Fibroblast of lung (primary cell): ENCODE results near the gene HHAT. TPM values are rescaled to one million over a fixed set of nuclear protein-coding genes. Genes with fewer than 3 reads are reported as not detected.

Experiments used
- DNase-seq, 2 donors: peaks; one replicate each; pipeline versions ENCODE4 v3.0.0 to v3.0.0-alpha.2; 2010; ENCODE audit warnings: low read depth in 2 of 2
- H2AFZ ChIP-seq: 2 replicates; pipeline ENCODE4 v1.5.1; 2012; ENCODE audit warnings: low read length, control low read depth, inconsistent platforms
- H3K27ac ChIP-seq: 2 replicates; pipeline ENCODE4 v1.5.1; 2011; ENCODE audit warnings: low read length, control low read depth; ENCODE audit not compliant: insufficient read depth
- H3K27me3 ChIP-seq: 2 replicates; pipeline ENCODE4 v1.5.1; 2011; ENCODE audit warnings: mild to moderate bottlenecking, low read length; ENCODE audit not compliant: control insufficient read depth, insufficient read depth
- H3K36me3 ChIP-seq: 2 replicates; pipeline ENCODE4 v1.5.1; 2011; ENCODE audit warnings: low read length; ENCODE audit not compliant: control insufficient read depth, insufficient read depth
- H3K4me1 ChIP-seq: 2 replicates; pipeline ENCODE4 v1.5.1; 2011; ENCODE audit warnings: low read length; ENCODE audit not compliant: control insufficient read depth, insufficient read depth; ENCODE audit errors: extremely low read depth
- H3K4me2 ChIP-seq: 2 replicates; pipeline ENCODE4 v1.5.1; 2011; ENCODE audit warnings: low read length, control low read depth; ENCODE audit not compliant: insufficient read depth; ENCODE audit errors: extremely low read depth
- H3K4me3 ChIP-seq, 4 experiments: fragments of 200-600 bp in 1 of 4; sonication (generic) in 1 of 4; replicated peaks in 1 of 4; 2 replicates each; pipeline ENCODE4 v1.5.1; 2011 to 2016; ENCODE audit warnings: low read length in 4 of 4, low read depth in 3 of 4, mild to moderate bottlenecking in 3 of 4, control low read depth in 2 of 4, inconsistent platforms in 1 of 4, mixed read lengths in 1 of 4; ENCODE audit not compliant: insufficient read depth in 1 of 4; ENCODE audit errors: control extremely low read depth in 1 of 4
- H3K79me2 ChIP-seq: 2 replicates; pipeline ENCODE4 v1.5.1; 2012; ENCODE audit warnings: mild to moderate bottlenecking, low read length, inconsistent platforms; ENCODE audit not compliant: control insufficient read depth, insufficient read depth
- H3K9ac ChIP-seq: 2 replicates; pipeline ENCODE4 v1.5.1; 2011; ENCODE audit warnings: mild to moderate bottlenecking, low read length, control low read depth; ENCODE audit not compliant: insufficient read depth
- H3K9me3 ChIP-seq: 2 replicates; pipeline ENCODE4 v1.5.1; 2012; ENCODE audit warnings: low read depth, low read length; ENCODE audit not compliant: control insufficient read depth, insufficient read depth
- H4K20me1 ChIP-seq: 2 replicates; pipeline ENCODE4 v1.5.1; 2011; ENCODE audit warnings: low read length; ENCODE audit not compliant: control insufficient read depth, insufficient read depth; ENCODE audit errors: extremely low read depth
- CTCF ChIP-seq, 2 donors: IDR thresholded peaks in 1 of 2; conservative IDR thresholded peaks in 1 of 2; 1 replicate in 1 of 2; 2 replicates in 1 of 2; pipeline ENCODE4 v1.5.1; 2011 to 2012; ENCODE audit warnings: low read length in 2 of 2, control low read depth in 1 of 2, inconsistent platforms in 1 of 2, low read depth in 1 of 2, mild to moderate bottlenecking in 1 of 2
- EZH2 ChIP-seq: IDR thresholded peaks from 2 replicates; pipeline ENCODE4 v1.5.1; 2012; ENCODE audit warnings: low read length, control low read depth, mild to moderate bottlenecking; ENCODE audit errors: missing control alignments
- polyA plus RNA-seq, 2 donors: library from polyadenylated mRNA; depleted of rRNA in 1 of 2; stranded (reverse) in 1 of 2; unstranded in 1 of 2; fragments of >200 nt; gene quantifications; 2 replicates each; pipeline ENCODE4 v1.2.1, GENCODE V29; 2011 to 2012; ENCODE audit warnings: missing spikeins in 1 of 2
- total RNA-seq: library from RNA; depleted of rRNA; stranded (reverse); fragments of >200 nt; gene quantifications from 2 replicates; pipeline ENCODE4 v1.2.1, GENCODE V29; 2014

HHAT gene
- total and polyA plus RNA-seq, 2 donors (not counting 1 experiment from before 2014, with no cell fraction given): 3.6 to 4.8 TPM

- Histone ChIP-seq H3K4me3 (peak overlapping the region; percentile 15 to 48 (median 36)), H3K4me2 (peak overlapping the region; percentile 83), H2AFZ (no peak overlapping the region), H3K9ac (peak overlapping the region; percentile 37), H4K20me1 (no peaks in the 10 kb centered on the region), H3K36me3 (no peaks in the 10 kb centered on the region), H3K79me2 (no peaks in the 10 kb centered on the region), H3K27me3 (no peaks in the 10 kb centered on the region), H3K9me3 (no peaks in the 10 kb centered on the region), H3K27ac (no peak overlapping the region), H3K4me1 (peaks cover 11% of the 10 kb centered on the region)
- TF ChIP-seq EZH2: no peak
- TF ChIP-seq CTCF (conservative IDR thresholded peaks at IDR 0.05 in 1 of 2, IDR thresholded peaks at IDR 0.05 in 1 of 2; ENCODE audit: low read depth in 1 of 2, low read length in 2 of 2): no peak
- peak in 1 of 2 donors; percentile 45 for DNase-seq
Observed at GRCh38 chr1:210292231-210292871, 36.4 kb upstream of the HHAT start.

GRCh38 chr1:210293171-210293607 is 35.5 kb upstream of the HHAT start:
- peak overlapping the region; percentile 83 for H3K4me2 ChIP-seq
- H2AFZ ChIP-seq: no peak overlapping the region
- H3K27me3 ChIP-seq: no peaks in the 10 kb centered on the region
- H3K27ac ChIP-seq: no peak overlapping the region
- H4K20me1 ChIP-seq: no peaks in the 10 kb centered on the region
- H3K4me3 ChIP-seq: peak overlapping the region in 2 of 4 experiments; percentile 46 to 48
- no peaks in the 10 kb centered on the region for H3K79me2 ChIP-seq
- peak; percentile 91 to 96 for DNase-seq
- TF ChIP-seq EZH2 (no peak), CTCF (conservative IDR thresholded peaks at IDR 0.05 in 1 of 2, IDR thresholded peaks at IDR 0.05 in 1 of 2; ENCODE audit: low read depth in 1 of 2, low read length in 2 of 2) (no peak)
- peaks cover 11% of the 10 kb centered on the region for H3K4me1 ChIP-seq
- H3K36me3 ChIP-seq: no peaks in the 10 kb centered on the region
- no peaks in the 10 kb centered on the region for H3K9me3 ChIP-seq
- no peak overlapping the region for H3K9ac ChIP-seq

GRCh38 chr1:210294999-210295745 is 33.5 kb upstream of the HHAT start:
- H3K27ac ChIP-seq: no peak overlapping the region

More at GRCh38 chr1:210294999-210295745, 33.5 kb upstream of the HHAT start:
- TF ChIP-seq EZH2: no peak
- TF ChIP-seq CTCF (conservative IDR thresholded peaks at IDR 0.05 in 1 of 2, IDR thresholded peaks at IDR 0.05 in 1 of 2; ENCODE audit: low read depth in 1 of 2, low read length in 2 of 2): no peak
- Histone ChIP-seq H2AFZ (peak overlapping the region; percentile 7), H3K9ac (no peak overlapping the region), H3K4me2 (no peak overlapping the region), H4K20me1 (no peaks in the 10 kb centered on the region), H3K27me3 (no peaks in the 10 kb centered on the region), H3K79me2 (no peaks in the 10 kb centered on the region), H3K36me3 (no peaks in the 10 kb centered on the region), H3K4me3 (no peak overlapping the region), H3K4me1 (peaks cover 11% of the 10 kb centered on the region), H3K9me3 (no peaks in the 10 kb centered on the region)
- DNase-seq: peak in 1 of 2 donors; percentile 63
